ENCODE measurements around the gene CYTH1.
"Not testable (repeated sequence)": the region's sequence is repeated elsewhere in the genome, so short reads cannot be mapped to it uniquely, and the experiment has no call there.

The CYTH1 gene

DNA sequence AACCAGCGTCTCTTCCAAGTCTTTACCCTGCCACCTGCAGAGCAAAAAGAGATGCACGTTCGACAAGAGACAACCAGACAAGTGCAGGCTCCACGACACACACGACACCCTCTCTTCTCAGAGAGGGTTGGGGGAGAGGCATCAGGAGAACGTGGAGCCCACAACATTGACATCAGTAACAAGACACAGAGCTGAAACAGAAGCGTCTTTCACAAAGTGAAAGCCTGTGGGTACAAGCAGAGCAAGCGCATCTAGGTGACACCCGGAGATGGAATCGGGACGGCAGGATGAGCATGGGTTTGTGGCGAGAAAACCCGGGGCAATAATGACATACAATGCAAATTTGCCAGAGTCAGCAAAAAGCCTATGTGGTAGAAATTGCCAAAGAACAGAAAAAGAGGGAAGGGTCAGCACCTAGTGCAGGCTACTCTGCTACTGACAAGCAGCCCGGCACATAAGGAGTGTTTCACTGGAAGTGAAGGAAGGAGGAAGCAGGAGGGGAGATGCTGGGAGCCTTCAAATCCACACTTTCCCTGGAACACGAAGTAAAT, 89.5 kb downstream of the CYTH1 start:
- DNase-seq (ENCODE audit: low read depth, low spot score), result no peak

DNA sequence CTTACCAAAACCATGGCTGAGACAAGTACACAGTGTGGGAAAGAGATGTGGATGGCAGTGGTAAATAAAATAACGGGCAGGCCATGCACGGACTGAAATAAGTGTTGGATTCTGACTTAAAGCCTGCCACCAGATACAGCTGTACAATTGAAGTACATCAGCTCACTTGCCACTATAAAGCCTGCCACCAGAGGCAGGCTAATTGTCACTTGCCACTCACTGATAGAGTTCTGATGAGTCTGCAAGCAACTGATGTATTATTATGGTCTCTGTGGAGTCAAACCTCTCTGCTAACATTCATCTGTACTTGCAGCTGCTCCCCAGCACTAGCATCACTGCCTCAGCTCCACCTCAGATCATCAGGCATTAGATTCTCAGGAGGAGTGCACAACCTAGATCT, 93.0 kb downstream of the CYTH1 start:
- no peak for DNase-seq (ENCODE audit: low read depth, low spot score)

DNA sequence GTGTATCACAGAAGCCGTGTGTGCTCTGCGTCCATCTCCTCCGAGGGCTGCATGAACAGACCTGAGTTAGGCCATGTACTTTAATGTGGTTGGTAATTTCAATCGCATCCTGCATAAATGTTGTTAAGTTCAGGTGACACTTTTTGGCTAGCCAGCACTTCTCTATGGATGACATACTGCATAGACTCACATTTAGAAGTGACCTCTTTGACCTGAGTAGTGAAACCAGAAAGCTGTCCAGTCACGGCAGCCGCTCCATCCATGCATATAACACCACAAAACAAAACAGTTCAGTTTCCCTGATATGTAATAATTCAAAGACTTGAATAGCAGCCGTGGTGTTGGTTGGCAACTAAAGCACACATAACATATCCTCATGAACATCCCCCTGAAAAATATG, 94.1 kb downstream of the CYTH1 start:
- DNase-seq (ENCODE audit: low read depth, low spot score), result no peak

DNA sequence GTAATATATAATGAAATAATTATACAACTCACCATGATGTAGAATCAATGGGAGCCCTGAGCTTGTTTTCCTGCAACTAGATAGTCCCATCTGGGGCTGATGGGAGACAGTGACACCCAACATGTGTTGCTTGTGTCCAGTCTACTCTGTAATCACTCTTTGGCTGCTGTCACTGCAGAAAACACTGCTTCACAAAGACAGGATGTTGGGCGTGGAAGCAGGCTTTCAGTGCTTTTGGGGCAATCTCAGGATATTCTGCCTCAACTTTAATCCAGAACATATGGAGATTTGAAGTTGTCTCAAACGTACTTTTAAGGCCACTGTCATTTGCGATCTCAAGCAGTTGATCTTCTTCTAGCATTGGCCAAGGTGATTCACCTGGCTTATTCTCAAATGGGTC, 94.9 kb downstream of the CYTH1 start:
- no peak for DNase-seq (ENCODE audit: low read depth, low spot score)

DNA sequence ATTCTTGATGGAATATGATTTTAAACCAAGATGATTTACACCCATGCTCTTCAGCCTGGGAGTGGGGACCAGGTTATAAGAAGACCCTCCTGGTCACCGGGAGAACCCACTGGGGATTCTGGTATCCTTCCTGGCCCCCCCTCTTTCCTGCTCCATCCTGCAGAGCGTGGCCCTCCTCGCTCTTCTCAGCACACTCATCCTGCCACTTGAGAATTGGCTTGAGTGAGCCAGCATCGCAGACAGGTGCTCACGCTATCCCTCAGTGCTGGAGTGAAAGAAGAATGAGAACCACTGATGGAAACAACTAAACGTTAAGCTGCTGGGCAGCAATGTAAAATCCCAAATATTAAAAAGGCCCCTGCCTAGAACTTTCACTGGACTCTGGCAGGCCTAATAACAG, 98.0 kb downstream of the CYTH1 start:
- DNase-seq (ENCODE audit: low read depth, low spot score), result no peak

DNA sequence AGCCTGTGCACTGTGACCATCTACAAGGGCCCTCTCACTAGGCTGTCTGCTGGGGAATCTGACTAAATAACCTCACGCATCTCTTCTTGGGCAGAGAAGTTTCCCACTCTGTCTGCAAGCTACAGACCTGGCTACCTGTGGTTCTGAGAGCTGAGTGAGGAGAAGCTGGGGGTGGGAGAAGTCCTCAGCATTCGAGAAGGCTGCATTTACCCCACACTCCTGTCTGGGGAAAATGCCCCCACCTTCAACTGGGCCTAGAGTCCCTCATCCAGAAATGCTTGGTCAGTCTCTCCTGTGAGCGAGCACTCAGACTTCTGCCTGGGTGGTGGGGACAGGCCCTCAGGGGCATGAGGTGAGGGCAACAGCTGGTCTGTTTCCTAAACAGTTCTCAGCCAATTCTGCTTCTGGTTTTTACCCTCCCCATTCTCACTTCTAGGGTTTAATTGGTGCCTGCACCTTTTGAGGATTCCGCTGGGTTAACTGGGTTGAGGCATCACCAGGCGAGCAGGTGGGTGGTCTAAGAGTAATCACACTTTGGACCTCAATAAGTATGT, 98.6 kb downstream of the CYTH1 start:
- no peak for DNase-seq (ENCODE audit: low read depth, low spot score)

DNA sequence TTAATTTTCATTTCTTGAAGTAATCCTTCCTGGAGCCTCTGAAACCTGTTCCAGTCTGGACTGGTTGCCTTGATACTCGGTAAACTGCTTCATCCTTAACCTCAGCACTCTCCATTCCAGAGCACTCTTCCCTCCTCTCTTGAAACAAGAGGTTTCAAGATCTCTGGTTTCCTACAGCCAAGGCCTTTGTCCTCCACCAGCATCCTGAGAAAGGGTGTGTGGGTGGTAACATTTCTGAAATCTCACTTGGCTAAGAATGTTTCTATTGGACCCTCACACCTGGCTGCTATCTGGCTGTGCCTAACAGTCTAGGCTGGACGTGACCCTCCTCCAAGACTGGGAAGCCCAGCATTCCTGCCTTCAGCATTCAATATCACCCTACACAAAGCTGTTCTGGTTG, 99.7 kb downstream of the CYTH1 start:
- no peak for DNase-seq (ENCODE audit: low read depth, low spot score)

DNA sequence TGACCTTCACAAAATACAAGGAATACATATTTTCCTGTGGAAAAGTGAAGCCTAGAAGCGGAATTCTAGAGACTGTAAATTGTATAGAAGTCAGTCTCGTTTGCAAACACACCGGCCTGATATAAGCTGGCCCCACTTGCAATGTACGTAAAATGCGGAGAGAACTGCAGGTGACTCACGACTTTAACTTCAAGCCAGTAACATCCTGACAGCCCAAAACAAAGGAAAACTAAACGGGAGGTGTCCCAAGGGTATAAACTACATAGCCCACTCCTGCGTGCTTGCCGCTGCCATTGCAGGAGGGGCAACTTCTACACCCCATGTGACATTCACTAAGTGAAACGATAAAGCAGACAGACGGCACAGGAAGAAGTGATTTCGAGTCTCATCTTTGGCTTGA, 101.6 kb downstream of the CYTH1 start:
- no peak for DNase-seq (ENCODE audit: low read depth, low spot score)

DNA sequence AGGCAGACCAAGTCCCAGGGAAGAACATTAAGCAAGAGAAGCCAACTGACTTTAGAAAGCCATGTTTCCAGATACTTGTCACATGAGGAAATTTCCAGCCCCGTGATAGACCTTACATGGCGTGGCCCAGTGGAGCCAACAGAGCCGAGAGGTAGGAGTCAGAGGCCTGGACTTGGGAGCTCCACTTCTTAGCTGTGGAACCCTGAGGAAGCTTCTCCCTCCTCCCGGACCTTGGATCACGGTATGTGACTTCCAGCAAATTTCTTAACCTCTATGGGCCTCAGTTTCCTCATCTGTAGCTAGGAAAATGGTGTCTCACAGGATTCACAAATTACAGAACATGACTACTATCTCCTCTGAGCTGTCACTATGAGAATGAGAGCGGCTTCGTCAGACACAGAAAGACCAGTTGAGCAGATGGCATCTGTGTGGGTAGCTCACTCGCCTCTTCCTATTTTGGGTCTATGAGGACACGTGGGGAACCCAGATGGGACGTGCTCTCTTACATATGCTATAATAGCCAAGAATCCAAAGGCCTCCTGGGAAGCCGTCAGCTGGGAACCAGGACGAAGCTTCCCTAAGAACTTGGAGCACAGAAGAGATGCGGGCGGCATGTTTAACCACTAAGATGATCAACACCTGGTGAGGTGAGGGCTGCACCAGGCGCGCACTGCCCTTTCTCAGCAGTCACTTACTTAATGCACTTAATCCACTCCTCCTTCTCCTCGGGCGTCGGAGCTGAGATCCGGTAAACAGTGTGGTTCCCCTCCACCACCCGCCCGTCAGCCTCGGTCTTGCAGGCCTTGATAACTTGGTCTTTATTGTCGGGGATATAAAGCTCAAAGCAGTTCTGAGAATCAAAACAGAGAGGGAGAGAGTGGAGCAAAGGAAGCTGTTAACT, 102.3 kb downstream of the CYTH1 start:
- DNase-seq (ENCODE audit: low read depth, low spot score), result no peak

DNA sequence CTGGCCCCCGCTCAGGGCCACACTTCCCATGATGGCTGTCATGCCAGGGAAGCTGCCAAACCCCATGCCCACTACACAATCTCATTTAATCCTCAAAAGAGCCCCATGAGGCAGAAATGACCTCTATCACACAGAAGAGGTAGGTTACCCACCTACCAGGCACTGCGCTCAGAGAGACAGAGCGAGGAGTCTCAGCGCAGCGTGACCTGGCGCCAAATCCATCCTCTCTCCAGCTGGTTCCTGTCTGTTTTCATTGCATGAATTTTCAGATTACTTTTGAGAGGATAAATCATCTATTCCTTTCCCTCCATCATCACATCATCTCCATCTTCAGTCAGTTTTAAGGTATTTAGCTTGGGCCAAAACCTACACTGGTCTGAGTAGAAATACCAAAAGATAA, 103.4 kb downstream of the CYTH1 start:
- DNase-seq (ENCODE audit: low read depth, low spot score), result no peak

DNA sequence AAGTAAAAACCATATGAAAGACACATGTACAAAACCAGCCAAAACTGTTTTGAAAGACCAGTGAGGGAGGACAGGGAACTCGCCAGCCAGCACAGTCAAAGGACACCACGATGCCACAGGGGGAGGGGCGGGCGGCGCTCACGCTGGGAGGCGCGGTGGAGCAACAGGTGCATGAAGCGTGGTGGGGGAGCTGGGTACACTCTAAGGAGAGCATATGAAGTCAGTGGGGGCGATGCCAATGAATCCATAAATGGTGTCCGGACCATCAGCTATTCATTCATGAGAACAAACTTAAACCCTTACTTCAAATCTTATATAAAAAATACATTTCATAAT, 103.9 kb downstream of the CYTH1 start:
- no peak for DNase-seq (ENCODE audit: low read depth, low spot score)

DNA sequence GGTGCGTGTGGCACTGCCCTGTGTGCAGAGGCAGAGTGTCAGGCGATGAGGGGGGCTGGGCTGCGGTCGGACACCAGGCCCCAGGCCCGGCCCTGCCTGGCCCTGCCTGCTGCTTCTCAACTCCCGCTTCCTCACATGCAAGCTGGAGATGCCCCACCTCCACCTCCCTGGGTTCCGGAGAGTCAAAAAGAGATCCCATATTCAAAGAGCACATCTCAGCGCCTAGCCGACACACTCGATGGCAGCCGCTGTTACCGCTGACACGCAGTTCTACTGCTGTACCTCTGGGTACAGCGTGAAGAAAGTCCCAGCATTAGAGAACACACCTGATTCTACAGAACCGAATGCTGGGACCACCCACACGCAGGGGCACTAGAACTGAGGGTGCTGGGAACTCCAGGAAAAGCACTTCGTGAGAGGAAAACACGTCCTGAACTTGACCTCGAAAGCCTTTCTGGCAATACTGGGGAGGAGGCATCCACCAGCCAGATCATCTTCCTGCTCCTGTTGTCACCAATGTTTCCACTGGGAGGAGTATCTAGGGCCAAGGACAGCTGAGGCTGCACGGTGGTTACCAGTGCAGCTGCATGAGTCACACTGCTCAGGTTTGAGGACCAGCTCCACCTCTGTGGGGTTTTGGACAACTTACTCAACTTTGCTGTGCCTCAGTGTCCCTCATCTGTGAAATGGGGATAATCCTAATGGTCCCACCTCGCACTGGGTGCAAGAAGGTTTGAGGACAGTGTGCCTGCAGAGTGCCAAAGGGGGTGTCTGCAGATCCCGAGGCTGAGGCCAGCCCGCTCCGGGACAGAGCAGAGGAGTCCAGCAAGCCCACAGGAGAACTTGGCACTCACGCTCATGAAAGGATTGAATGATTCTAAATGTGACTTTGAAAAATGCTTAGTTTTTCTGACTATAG, 104.5 kb downstream of the CYTH1 start:
- no peak for DNase-seq (ENCODE audit: low read depth, low spot score)

DNA sequence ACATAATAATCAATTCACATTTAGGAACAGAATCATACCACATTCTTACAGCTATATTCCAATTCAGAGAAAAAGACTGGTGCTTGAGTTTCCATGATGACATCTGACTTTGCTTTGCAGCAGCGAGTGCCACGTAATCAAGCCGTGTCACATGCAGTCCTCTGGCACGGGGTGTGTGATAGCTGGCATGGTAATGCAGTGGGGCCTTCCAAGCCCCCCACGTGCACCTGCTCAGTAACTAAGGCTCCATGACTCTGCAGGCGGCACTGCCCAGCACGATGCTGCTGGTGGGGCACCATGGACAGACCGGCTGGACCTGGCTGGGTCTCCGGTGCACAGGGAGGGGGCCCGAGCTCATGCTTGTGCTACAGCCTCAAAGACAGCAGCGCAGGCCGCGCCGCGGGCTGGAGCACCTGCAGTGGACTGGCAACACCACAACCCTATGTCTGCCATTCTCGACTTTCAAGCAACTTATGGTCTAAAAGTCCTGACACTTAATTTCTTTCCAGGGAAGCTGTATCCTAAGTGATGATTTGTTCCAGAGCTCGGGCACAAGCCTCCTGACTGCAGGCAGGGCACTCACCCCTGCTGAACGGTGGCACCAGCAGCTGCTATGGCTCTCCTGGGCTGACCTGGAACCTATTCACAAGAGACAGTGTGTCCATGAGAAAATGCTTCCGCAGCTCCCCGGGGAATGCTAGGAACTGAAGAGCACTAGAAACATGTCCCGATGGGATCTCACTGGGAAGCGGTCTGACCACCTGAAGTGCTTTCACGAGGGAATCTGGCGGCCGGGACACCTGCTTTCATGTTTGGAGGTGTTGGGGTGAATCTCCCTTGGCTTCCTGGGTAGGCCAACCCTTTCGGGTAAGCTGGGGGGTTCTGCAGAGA, 105.4 kb downstream of the CYTH1 start:
- no peak for DNase-seq (ENCODE audit: low read depth, low spot score)

DNA sequence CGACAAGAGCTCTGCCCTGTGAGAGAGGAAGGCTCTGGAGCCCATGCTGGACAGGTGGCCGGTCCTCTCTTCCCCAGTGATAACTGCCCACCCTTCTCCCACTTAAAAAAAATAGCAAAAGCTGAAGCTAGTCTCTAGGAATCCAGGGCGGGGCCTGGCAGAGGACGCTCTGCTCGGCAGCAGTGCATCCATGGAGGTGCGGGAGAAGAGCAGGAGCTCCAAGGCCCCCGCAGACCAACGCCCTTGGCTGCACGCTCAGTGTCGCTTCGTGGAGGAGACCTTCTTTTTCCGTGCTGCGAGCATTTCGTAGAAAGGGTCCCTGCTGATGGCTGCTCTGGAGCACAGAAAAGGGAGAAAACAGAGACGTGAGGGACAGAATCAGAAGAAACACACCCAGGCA, 106.2 kb downstream of the CYTH1 start:
- no peak for DNase-seq (ENCODE audit: low read depth, low spot score)

DNA sequence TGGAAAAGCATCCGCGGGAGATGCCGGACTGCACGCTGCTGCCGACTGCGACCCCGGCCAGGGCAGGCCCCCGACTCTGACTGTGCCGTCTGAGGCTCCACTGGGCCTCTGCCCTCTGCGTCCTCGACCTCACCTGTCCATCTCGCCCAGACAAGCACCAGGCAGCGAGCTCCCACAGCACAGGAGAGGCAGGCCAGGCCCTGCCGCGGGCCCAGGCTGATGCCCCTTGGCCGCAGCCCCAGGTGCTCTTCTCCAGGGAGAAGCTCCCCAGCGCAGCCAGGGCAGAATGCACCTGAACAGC, 106.8 kb downstream of the CYTH1 start:
- no peak for DNase-seq (ENCODE audit: low read depth, low spot score)

DNA sequence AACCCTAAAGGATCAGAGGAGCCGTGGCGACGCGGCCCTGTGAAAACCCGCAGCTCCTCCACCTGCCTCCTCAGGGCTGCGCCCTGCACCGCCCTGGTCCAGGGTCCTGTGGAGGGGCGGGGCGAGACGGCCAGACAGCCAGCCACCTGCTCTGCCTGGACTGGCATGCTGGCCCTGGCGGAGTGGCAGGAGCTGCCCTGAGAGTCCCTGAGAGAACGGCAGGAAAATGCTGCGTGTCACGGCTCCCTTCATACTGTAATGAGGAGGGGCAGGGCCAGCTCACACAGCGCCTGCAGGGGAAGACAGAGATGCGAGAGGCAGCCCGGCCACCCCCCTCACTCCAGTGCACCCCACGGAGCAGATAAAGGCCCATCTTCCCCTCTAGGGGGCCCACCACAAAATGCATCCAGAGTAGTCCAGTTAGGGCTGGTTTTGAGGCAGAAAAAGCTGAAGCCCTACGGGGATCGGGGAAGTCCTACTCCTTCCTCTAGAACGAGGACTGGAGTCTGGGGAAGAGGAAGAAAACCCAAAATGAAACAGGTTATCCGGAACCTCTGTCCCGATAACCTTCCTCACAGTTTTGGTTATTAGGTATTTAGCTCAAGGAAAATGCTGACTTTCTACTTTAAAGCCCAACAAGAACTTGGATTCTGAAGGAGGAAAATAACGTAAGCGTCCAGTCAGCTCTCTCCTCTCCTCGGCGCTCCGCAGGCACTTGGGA, 107.3 kb downstream of the CYTH1 start:
- no peak for DNase-seq (ENCODE audit: low read depth, low spot score)

DNA sequence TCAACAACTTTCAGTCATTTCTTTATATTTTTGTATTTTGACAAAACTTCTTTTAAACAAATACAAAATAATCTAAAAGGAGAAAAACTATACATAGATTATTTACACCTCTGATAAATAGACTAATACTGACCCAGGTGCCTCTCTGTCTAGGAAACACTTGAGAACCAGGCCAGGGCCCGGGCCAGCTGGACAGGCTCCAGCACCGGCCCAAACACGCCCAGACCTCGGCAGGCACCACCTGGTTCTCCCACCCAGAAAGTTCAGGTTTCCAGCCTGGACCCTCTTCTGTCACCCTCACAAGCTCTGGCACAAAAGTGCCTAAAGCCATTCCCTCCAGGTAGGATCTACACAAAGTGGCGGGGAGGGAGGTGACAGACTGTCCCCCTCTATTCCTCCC, 107.9 kb downstream of the CYTH1 start:
- no peak for DNase-seq (ENCODE audit: low read depth, low spot score)

DNA sequence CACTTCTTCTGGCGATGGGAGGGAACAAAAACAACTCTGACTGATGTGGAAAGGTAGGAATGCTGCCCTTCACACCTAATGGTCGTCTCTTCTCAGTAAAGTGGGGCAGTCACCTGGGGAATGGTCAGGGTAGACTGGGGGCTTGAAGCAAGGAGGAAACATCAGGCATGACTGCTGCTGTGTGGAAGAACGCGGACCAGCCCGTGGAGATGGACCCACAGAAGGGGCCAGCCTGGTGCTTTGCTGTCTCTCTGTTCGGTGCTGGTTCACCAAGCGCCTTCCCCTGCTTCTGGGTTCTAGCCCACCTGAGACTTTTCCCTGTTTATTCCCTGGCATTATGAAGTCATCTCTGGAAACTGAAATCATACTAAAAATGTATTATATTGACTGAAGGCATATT, 108.7 kb downstream of the CYTH1 start:
- no peak for DNase-seq (ENCODE audit: low read depth, low spot score)

DNA sequence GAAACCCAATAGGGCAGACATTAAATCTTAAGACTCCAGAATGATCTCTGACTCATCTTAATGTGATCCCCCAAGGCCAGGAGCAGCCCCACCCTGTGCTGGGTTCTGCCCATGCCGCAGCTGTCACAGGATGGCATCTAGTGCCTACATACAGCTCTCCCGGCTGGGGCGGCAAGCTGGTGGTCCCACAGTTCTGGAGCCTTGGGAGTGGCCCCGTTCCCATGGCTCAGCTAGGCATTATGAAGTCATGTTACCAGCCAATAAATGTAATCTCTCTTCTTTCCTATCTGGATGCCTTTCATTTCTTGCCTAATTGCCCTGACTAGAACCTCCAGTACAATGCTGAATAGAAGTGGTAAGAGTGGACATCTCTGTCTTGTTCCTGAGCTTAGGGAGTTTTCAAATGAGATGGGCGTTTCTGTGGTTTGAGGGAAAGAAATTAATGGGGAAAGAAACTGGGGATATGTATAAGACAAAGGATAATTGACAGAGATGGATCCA, 109.2 kb downstream of the CYTH1 start:
- DNase-seq (ENCODE audit: low read depth, low spot score), result no peak

DNA sequence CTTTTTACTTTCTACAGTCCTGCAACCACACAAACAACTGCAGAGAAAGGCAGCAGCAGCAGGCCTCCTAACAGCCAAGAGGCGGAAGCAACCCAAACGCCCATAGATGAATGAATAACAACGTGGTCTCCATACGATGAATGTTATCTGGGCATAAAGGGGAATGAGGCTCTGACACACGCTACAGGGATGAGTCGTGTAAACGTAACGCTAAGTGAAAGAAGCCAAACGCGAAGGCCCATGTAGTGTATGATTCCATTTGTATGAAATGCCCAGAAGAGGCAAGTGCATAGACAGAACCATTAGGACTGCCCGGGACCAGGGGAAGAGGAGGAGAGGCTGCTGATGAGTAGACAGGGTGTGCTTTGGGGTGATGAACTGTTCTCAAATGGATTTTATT, 110.1 kb downstream of the CYTH1 start:
- DNase-seq (ENCODE audit: low read depth, low spot score), result no peak

DNA sequence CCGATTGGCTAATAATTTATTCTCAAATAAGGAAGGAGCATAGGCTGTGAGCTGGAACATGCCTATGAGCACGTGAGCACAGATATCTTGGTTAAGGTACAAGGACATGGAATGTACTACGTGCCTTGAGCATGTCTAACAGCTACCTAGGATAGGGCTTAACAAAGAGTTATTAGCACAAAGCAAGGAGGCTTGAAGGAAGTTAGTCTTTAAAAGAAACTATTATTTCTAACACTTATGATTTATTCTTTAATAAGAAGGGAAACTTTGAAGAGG, 110.4 kb downstream of the CYTH1 start:
- not testable (repeated sequence) for DNase-seq (ENCODE audit: low read depth, low spot score)

Data from iPS DF 19.7 (cell line).